Breast epithelium (tissue), 4 donors: ENCODE results near the gene CCDC3. TPM values are rescaled to one million over a fixed set of nuclear protein-coding genes. Genes with fewer than 3 reads are reported as not detected.

Experiments used
- DNase-seq, 2 donors: peaks; one replicate each; pipeline ENCODE4 v3.0.0-alpha.2; 2019; ENCODE audit warnings: low spot score in 2 of 2
- H3K27ac ChIP-seq, 2 donors: fragments of 200-600 bp; sonication (generic) in 1 of 2; one replicate each; pipeline ENCODE4 v1.5.1; 2016 to 2019; ENCODE audit warnings: mild to moderate bottlenecking in 1 of 2
- H3K27me3 ChIP-seq, 2 donors: fragments of 200-600 bp; sonication (generic) in 1 of 2; one replicate each; pipeline versions ENCODE4 v1.5.1 to v1.6.0; 2017 to 2019; ENCODE audit warnings: control low read depth in 1 of 2, mild to moderate bottlenecking in 1 of 2
- H3K36me3 ChIP-seq: fragments of 200-600 bp; one replicate; pipeline ENCODE4 v1.5.1; 2019
- H3K4me1 ChIP-seq, 2 donors: fragments of 200-600 bp; sonication (generic); one replicate each; pipeline ENCODE4 v1.5.1; 2016 to 2019; ENCODE audit warnings: control low read depth in 1 of 2
- H3K4me3 ChIP-seq, 3 donors: fragments of 200-600 bp; sonication (generic); 1 replicate in 2 of 3; 2 replicates in 1 of 3; pipeline ENCODE4 v1.5.1; 2016 to 2019; ENCODE audit warnings: mild to moderate bottlenecking in 3 of 3, moderate library complexity in 2 of 3
- H3K9me3 ChIP-seq, 2 donors: fragments of 200-600 bp; sonication (generic) in 1 of 2; one replicate each; pipeline ENCODE4 v1.5.1; 2016 to 2019; ENCODE audit warnings: control low read depth in 1 of 2
- POLR2A ChIP-seq: fragments of 450-650 bp; IDR thresholded peaks from one replicate; pipeline ENCODE4 v1.6.1; 2016; ENCODE audit warnings: antibody characterized with exemption, mild to moderate bottlenecking, moderate library complexity
- POLR2AphosphoS5 ChIP-seq, 3 donors: sonication (generic); formaldehyde crosslinking; IDR thresholded peaks; one replicate each; pipeline ENCODE4 v1.6.1; 2017; ENCODE audit warnings: antibody characterized with exemption in 3 of 3
- intact Hi-C: fragments of 100-400 bp; cut with DNase I; formaldehyde crosslinking; loops from one replicate; pipeline ENCODE4 v1.15.1; 2023; ENCODE audit warnings: low total_unique reads
- total RNA-seq, 3 donors: library from RNA; depleted of rRNA; stranded (reverse); fragments of >200 nt; gene quantifications; one replicate each; pipeline ENCODE4 v1.1.0, GENCODE V29; 2016
- TF ChIP-seq, protein P1 (sequence below), 3 donors: fragments of 450-650 bp; IDR thresholded peaks; one replicate each; pipeline ENCODE4 v1.5.1; 2016 to 2017; ENCODE audit warnings: antibody characterized with exemption in 3 of 3, mild to moderate bottlenecking in 3 of 3, moderate library complexity in 3 of 3

CCDC3 gene
- total RNA-seq, 3 donors from 2014 or later, result 8.2 to 13.0 (median 9.8) TPM

DNA sequence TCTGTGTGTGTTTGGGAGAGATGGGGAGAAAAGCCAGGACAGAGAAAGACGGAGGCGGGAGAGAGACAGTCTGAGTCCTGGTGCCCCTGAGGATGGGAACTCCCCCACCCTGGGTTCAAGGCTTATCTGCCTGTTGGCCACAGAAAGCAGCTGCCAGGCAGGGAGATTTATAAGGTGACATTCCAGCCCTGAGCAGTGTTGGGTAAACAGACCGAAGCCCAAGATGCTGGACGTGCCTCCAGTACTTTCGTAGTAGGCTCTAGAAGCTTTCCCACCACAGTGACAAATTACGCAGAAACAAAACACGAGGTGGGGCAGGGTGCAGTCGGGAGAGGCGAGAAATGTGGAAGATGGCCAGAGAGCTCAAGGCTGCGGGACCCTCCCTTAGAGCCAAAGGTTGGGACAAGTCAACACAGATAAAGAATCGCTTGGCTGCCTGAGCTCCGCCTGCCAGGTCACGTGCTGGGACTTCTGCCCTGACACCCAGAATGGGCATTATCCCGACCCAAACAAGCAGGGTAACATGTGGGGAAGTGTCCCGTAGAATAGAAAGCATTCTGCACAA is 41.1 kb downstream of the CCDC3 start:
- TF ChIP-seq, protein P1, sequence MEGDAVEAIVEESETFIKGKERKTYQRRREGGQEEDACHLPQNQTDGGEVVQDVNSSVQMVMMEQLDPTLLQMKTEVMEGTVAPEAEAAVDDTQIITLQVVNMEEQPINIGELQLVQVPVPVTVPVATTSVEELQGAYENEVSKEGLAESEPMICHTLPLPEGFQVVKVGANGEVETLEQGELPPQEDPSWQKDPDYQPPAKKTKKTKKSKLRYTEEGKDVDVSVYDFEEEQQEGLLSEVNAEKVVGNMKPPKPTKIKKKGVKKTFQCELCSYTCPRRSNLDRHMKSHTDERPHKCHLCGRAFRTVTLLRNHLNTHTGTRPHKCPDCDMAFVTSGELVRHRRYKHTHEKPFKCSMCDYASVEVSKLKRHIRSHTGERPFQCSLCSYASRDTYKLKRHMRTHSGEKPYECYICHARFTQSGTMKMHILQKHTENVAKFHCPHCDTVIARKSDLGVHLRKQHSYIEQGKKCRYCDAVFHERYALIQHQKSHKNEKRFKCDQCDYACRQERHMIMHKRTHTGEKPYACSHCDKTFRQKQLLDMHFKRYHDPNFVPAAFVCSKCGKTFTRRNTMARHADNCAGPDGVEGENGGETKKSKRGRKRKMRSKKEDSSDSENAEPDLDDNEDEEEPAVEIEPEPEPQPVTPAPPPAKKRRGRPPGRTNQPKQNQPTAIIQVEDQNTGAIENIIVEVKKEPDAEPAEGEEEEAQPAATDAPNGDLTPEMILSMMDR (IDR thresholded peaks at IDR 0.05), result no peak
- TF ChIP-seq POLR2A, result no peak
- TF ChIP-seq POLR2AphosphoS5 (IDR thresholded peaks at IDR 0.05), result no peak

DNA sequence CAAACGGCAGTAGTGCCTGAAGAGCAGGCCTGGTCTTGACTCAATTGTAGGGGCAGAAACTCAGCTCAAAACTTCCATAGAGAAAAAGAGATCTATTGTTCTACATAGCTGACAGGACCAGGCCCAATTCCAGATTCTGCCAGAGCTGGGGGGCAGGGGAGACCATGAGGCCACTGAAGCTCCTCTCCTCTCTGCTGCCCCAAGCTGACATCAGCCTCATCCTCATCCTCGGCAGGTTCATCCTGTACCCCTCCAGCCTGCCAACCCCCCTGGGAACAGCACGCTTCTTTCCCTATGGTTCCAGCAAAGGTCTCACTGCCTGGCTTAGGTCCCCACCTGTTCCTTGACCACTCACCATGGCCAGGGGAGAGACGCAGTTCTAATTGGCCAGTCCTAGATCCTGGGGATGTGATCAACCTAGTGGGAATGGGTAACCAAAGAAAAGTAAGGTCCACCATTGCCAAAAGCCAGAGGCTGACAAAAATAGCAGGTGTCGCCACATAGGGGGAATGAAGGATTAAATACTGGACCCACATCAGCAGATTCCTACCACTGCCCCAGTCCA is 42.9 kb downstream of the CCDC3 start:
- H3K4me1 ChIP-seq, result no peaks in the 10 kb centered on the region
- H3K36me3 ChIP-seq, result no peaks in the 10 kb centered on the region
- intact Hi-C loops, result no loop called here
- H3K4me3 ChIP-seq, result no peak overlapping the region
- H3K9me3 ChIP-seq, result no peaks in the 10 kb centered on the region
- TF ChIP-seq, protein P1 (IDR thresholded peaks at IDR 0.05), result no peak
- no peak for TF ChIP-seq POLR2A
- no peak for TF ChIP-seq POLR2AphosphoS5 (IDR thresholded peaks at IDR 0.05)
- DNase-seq, result no peak
- no peak overlapping the region for H3K27ac ChIP-seq
- no peaks in the 10 kb centered on the region for H3K27me3 ChIP-seq

More for the DNA sequence above, 41.1 kb downstream of the CCDC3 start:
- no peak overlapping the region for H3K27ac ChIP-seq
- no peaks in the 10 kb centered on the region for H3K9me3 ChIP-seq
- H3K36me3 ChIP-seq, result no peaks in the 10 kb centered on the region
- no peaks in the 10 kb centered on the region for H3K4me1 ChIP-seq
- DNase-seq, result no peak
- intact Hi-C loops, result no loop called here
- H3K4me3 ChIP-seq, result no peak overlapping the region
- H3K27me3 ChIP-seq, result no peaks in the 10 kb centered on the region

DNA sequence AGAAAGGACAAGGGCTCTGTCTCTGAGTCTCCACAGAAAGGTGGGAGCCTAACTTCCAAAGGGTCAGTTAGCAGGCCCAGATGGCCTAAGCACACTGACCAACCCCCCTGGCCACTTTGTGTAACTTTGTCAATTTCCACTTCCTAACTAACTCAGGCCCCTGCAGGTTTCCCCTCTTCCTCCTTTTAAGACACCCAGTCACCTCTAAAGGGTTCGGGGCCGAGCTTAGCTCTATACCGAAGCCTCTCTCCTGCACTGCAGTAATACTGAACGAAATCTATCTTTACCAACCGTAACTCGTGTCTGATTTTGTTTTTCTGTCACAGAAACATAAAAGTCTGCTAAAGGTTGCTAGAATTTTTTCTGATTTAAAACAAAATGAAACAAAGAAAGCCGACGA is 44.4 kb downstream of the CCDC3 start:
- H3K9me3 ChIP-seq, result peaks cover 0 to 3% of the 10 kb centered on the region in 2 donors
- H3K27me3 ChIP-seq, result no peaks in the 10 kb centered on the region
- intact Hi-C loops, result no loop called here
- no peaks in the 10 kb centered on the region for H3K36me3 ChIP-seq
- TF ChIP-seq POLR2AphosphoS5 (IDR thresholded peaks at IDR 0.05) (no peak), POLR2A (no peak)
- TF ChIP-seq, protein P1 (IDR thresholded peaks at IDR 0.05), result no peak
- no peak overlapping the region for H3K4me3 ChIP-seq
- H3K27ac ChIP-seq, result no peak overlapping the region
- no peaks in the 10 kb centered on the region for H3K4me1 ChIP-seq
- DNase-seq, result no peak

DNA sequence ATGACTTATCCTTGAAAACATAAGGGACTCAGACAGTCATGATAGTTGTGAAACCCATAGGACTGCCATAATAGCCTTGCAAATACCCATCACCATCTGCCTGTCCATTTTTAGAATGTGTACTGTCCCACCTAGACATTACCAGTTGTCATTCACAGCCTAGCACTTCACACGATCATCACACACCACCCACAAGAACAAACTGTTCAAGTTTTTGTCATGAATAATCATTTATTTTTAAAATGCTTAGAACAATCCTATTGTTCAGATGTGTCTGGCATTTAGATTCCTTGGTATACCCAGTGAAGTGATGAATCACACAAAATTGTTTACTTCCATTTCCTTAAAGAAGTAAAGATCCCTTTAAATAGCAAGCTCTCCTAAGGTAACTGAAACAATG is 46.6 kb downstream of the CCDC3 start:
- Histone ChIP-seq H3K4me1 (no peaks in the 10 kb centered on the region), H3K9me3 (peaks cover 0 to 3% of the 10 kb centered on the region in 2 donors), H3K4me3 (no peak overlapping the region), H3K36me3 (no peaks in the 10 kb centered on the region), H3K27ac (no peak overlapping the region), H3K27me3 (no peaks in the 10 kb centered on the region)
- TF ChIP-seq, protein P1 (IDR thresholded peaks at IDR 0.05), result no peak
- TF ChIP-seq POLR2AphosphoS5 (IDR thresholded peaks at IDR 0.05) (no peak), POLR2A (no peak)
- no peak for DNase-seq
- intact Hi-C loops, result no loop called here

DNA sequence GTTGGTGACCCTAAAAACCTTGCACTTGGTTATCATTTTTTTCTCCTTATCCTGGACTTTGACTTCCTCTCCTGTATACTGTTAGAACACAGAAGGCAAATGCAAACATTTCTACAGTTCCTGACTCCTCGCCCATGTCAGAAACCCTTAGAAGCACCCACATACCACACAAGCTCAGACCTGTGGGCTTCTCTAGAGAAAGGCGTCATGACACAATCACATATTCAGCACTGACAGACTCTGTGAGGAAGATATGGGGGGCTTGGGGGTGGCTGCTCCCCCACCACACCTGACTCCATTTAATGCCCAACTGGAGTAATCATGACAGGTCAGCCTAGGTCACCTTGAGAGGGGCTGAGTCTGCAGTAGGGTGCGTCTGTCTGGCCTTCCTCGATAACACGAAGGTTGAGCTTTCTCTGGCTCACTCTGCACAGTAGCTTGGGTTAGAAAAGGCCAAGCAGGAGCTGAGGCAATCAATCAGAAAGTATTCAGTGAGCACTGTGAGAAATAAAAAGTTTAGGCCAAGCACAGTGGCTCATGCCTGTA is 50.9 kb downstream of the CCDC3 start:
- no peaks in the 10 kb centered on the region for H3K36me3 ChIP-seq
- H3K4me3 ChIP-seq, result no peak overlapping the region
- DNase-seq, result no peak
- H3K27me3 ChIP-seq, result no peaks in the 10 kb centered on the region
- peaks cover 0 to 3% of the 10 kb centered on the region in 2 donors for H3K9me3 ChIP-seq
- H3K27ac ChIP-seq, result no peak overlapping the region
- no peak for TF ChIP-seq POLR2A
- no peak for TF ChIP-seq POLR2AphosphoS5 (IDR thresholded peaks at IDR 0.05)
- TF ChIP-seq, protein P1 (IDR thresholded peaks at IDR 0.05), result no peak
- intact Hi-C loops, result no loop called here
- H3K4me1 ChIP-seq, result no peaks in the 10 kb centered on the region
